GM21367 (cell line): Measurements from ENCODE around the gene SYT10.
"Not testable (repeated sequence)": the region's sequence is repeated elsewhere in the genome, so short reads cannot be mapped to it uniquely, and the experiment has no call there.

Source experiments
- ATAC-seq: cut with Tn5 transposase; IDR thresholded peaks from one replicate; pipeline ENCODE4 v1.9.1; 2021; ENCODE audit not compliant: unreplicated experiment

SYT10 gene

GRCh38 chr12:33439587-33440011, at the start of gene SYT10:
TSS of gene SYT10 (minus strand) at chr12:33439819. CDS start at chr12:33439522, 297 bp downstream.
- ATAC-seq = no peak

GRCh38 chr12:33488036-33488435, 48.4 kb upstream of the SYT10 start:
- ATAC-seq = no peak

GRCh38 chr12:33486058-33486457, 46.4 kb upstream of the SYT10 start:
- ATAC-seq = no peak

GRCh38 chr12:33484161-33484560, 44.5 kb upstream of the SYT10 start:
- ATAC-seq = no peak

- ATAC-seq = no peak
Observed at GRCh38 chr12:33480366-33480765, 40.7 kb upstream of the SYT10 start.

- ATAC-seq = no peak
Observed at GRCh38 chr12:33476058-33476457, 36.4 kb upstream of the SYT10 start.

- no peak for ATAC-seq
Observed at GRCh38 chr12:33472299-33472698, 32.7 kb upstream of the SYT10 start.

GRCh38 chr12:33455096-33455495, 15.5 kb upstream of the SYT10 start:
- no peak for ATAC-seq

GRCh38 chr12:33450480-33450879, 10.9 kb upstream of the SYT10 start:
- no peak for ATAC-seq

- ATAC-seq = no peak
Observed at GRCh38 chr12:33440477-33440876, 858 bp upstream of the SYT10 start.

GRCh38 chr12:33438851-33439586, 600 bp downstream of the SYT10 start:
- no peak for ATAC-seq

GRCh38 chr12:33438025-33438772, 1.4 kb downstream of the SYT10 start:
- ATAC-seq = no peak

- no peak for ATAC-seq
Observed at GRCh38 chr12:33437598-33437997, 2.0 kb downstream of the SYT10 start.

GRCh38 chr12:33432992-33433391, 6.6 kb downstream of the SYT10 start:
- ATAC-seq = no peak

- ATAC-seq = no peak
Observed at GRCh38 chr12:33431648-33432047, 8.0 kb downstream of the SYT10 start.

GRCh38 chr12:33429468-33429867, 10.2 kb downstream of the SYT10 start:
- no peak for ATAC-seq

GRCh38 chr12:33427071-33427470, 12.5 kb downstream of the SYT10 start:
- no peak for ATAC-seq

- no peak for ATAC-seq
Observed at GRCh38 chr12:33423706-33424105, 15.9 kb downstream of the SYT10 start.

- not testable (repeated sequence) for ATAC-seq
Observed at GRCh38 chr12:33412410-33412809, 27.2 kb downstream of the SYT10 start.

GRCh38 chr12:33383503-33383902, 56.1 kb downstream of the SYT10 start:
- no peak for ATAC-seq

GRCh38 chr12:33376153-33376552, 63.5 kb downstream of the SYT10 start:
- no peak for ATAC-seq

GRCh38 chr12:33370318-33370717, 69.3 kb downstream of the SYT10 start:
- ATAC-seq = no peak
